Right renal pelvis (tissue), 4 donors: ENCODE results near the gene HNRNPM. TPM values are rescaled to one million over a fixed set of nuclear protein-coding genes. Genes with fewer than 3 reads are reported as not detected.
"Not testable (repeated sequence)": the region's sequence is repeated elsewhere in the genome, so short reads cannot be mapped to it uniquely, and the experiment has no call there.

Experiments used
- DNase-seq, 4 donors: peaks; one replicate each; pipeline ENCODE4 v3.0.0-alpha.2; 2013; ENCODE audit warnings: low read depth in 4 of 4, low spot score in 3 of 4, missing footprints in 1 of 4
- polyA plus RNA-seq, 4 donors: library from polyadenylated mRNA; unstranded; fragments of 120-200 nt; gene quantifications; one replicate each; pipeline ENCODE4 v1.2.1, GENCODE V29; 2013; ENCODE audit not compliant: insufficient read length in 4 of 4

Gene HNRNPM
- polyA plus RNA-seq, 4 donors, result 354 to 435 (median 411) TPM

DNA sequence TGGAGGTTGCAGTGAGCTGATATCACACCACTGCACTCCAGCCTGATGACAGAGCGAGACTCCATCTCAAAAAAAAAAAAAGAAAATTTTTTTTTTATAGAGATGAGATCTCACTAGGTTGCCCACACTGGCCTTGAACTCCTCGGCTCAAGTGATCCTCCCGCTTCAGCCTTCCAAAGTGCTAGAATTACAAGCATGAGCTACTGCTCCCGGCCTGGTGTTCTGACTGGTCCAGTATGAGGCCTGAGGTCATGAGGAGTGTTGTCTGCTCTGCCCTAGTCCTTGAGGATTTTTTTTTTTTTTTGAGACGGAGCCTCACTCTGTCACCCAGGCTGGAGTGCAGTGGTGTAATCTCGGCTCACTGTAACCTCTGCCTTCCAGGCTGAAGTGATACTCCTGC is 19.4 kb upstream of the HNRNPM start:
- DNase-seq, result not testable (repeated sequence)

DNA sequence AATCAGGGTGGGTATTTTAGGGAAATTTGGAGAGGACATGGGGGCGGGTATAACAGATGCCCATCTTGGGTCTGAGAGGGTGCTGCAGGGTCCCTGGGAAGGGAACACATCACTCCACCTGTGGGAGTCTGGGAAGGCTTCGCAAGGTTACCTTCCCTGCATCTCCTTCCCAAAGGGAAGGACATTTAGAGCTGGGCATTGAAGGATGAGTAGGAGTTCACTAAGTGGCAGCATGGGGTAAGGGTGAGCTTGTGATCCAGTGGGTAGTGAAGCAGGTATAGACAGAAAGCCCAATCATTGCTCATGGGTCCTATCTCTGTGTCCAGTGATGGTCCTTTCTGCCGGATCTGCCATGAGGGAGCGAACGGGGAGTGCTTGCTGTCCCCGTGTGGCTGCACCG is 18.5 kb upstream of the HNRNPM start:
- no peak for DNase-seq

DNA sequence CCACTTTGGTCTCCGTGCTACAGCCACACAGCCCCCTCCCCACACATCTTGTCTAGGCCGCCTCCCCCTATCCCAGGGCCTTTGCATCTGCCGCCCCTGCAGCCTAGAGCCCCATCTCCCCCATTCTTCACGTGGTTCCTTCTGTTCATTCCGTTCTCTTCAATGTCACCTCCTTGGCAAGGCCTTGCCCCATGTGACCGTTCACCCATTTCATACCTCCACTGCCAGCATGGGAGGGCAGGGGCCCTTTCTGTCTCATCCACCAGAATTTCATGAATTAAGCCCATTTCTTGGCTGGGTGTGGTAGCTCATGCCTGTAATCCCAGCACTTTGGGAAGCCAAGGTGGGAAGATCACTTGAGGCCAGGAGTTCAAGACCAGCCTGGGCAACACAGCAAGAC is 15.7 kb upstream of the HNRNPM start:
- no peak for DNase-seq

DNA sequence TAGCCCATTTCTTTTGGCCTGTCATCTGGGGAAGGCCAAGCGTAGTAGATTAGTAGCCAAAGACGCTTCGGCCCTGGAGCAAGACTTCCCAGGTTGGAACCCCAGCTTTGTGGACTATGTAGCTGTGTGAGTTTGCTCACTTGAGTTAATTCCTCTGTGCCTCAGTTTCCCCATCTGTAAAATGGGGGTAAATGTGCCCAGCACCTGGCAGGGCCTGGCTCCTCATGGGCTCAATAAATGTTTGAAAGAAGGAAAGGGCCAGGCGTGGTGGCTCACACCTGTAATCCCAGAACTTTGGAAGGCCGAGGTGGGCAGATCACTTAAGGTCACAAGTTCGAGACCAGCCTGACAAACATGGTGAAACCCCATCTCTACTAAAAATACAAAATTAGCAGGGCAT is 14.9 kb upstream of the HNRNPM start:
- DNase-seq, result no peak

DNA sequence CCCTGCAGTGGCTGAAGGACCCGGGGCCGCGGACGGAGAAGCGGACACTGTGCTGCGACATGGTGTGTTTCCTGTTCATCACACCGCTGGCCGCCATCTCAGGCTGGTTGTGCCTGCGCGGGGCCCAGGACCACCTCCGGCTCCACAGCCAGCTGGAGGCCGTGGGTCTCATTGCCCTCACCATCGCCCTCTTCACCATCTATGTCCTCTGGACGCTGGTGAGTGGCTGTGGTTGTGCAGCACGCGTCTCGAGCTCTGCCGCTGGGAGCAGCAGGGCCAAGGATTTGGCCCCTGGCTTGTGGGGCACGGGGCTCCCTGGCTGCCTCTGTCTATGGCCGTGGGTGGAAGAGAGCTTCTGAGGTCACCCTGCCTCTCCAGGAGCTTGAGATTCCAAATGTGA is 14.1 kb upstream of the HNRNPM start:
- no peak for DNase-seq

DNA sequence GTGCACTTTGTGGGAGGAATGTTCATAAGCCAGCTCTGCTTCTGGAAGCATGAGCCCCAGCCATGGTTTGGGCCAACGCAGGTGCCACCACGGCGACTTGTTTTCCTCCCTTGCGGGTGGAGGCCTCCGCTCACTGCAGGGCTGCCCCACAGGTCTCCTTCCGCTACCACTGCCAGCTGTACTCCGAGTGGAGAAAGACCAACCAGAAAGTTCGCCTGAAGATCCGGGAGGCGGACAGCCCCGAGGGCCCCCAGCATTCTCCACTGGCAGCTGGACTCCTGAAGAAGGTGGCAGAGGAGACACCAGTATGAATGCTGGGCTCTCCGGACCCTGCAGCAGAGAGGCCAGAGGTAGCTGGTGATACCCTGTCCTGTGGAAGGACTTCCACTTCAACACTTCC is 6.5 kb upstream of the HNRNPM start:
- no peak for DNase-seq

DNA sequence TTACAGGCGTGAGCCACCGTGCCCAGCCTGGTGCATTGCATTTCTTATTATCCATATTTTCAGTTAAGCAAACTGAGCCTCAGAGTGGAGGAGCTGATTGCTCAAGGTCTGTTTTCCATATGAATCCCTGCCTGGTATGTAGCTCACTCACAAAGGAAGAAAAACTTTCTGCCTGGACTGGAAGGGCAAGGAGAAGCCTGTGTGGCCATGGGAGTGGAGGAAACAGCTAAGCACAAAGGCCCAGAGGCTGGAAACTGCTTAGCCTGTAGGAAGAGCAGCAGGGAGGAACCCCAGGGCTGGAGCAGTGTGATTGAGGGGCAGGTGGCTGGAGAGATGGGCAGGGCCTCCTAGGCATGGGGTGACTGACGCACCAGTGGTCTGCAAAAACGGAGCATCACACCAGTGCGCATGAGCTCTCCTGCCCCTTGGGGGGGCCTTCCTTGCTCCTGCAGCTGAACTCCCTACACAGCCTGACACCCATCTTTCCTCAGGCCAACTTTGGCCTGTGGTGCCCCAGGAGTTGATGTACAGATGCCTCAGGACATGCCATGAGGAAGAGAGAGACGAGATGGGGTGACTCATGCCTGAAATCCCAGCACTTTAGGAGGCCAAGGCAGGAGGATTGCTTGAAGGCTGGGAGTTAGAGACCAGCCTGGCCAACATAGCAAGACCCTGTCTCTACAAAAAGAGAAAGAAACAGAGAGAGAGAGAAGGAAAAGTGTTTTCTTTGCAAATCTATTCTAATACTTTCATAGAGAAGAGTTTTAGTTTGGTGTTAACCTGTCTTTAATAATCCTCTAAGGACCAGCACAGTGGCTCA is 2.8 kb upstream of the HNRNPM start:
- no peak for DNase-seq

DNA sequence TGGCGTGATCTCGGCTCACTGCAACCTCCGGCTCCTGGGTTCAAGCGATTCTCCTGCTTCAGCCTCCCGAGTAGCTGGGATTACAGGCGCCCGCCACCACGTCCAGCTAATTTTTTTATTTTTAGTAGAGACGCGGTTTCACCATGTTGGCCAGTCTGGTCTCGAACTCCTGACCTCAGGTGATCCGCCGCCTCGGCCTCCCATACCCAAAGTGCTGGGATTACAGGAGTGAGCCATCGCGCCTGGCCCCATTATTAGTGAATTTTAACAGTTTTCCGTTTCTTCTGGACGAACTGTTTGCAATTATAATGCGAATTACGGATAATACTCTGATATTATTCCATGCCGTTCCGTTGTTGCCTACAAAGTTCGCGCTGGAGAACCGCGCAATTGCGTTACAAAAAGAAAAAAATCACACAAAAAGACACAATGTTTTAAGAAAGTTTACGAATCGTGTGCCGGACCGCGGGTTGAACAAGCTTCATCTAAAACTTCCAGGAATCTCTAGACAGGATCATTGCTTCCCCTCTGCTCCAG is 567 bp upstream of the HNRNPM start:
- DNase-seq, result not testable (repeated sequence)

DNA sequence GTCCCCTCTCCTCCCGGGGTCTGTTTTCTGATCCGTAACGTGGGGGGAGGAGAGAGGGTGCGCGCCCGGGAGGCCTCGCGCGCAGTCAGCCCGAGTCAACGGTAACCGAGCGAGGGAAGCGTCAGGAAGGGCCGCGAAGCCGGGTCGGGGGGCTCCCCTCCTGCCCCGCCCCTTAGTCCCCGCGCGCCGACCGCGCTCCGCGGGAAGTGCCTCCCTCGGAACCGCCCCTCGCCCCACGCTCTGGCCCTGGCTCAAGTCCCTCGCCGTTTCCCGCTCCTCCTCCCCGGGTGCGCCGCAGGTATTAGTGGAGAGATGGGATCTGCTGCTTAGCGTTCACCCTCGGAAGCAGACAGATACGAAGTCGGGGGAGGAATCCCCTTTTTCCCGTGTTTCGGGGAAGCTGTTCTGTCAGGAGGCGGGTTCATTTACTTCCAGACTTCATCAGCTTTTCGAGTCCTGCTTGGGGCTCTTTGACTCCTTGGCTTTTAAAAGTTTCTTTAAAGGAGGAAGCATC is 770 bp downstream of the HNRNPM start:
- DNase-seq, result no peak

DNA sequence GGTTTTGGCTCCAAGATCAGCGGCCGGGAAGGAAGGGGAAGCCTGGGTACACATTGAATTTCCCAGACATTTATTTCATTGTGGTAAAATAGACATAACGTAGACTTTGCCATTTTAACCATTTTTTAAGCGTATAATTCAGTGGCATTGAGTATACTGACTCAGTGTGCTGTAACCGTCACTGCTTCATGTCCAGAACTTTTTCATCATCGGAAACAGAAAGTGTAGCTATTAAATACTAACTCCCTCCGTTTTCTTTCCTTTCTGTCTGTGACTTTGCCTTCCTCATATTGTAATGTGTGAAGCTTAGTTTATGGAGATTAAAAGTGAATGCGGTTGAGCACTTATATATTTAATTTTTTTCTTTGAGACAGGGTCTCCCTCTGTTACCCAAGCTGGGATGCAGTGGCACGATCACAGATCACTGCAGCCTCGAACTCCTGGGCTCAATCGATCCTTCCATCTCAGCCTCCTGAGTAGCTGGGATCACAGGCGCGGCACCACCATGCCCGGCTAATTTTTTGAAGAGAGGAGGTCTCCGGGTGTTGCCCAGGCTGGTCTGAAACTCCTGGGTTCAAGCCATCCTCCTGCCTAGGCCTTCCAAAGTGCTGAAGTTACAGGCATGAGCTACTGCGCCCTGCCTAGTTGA is 1.4 kb downstream of the HNRNPM start:
- DNase-seq, result no peak

DNA sequence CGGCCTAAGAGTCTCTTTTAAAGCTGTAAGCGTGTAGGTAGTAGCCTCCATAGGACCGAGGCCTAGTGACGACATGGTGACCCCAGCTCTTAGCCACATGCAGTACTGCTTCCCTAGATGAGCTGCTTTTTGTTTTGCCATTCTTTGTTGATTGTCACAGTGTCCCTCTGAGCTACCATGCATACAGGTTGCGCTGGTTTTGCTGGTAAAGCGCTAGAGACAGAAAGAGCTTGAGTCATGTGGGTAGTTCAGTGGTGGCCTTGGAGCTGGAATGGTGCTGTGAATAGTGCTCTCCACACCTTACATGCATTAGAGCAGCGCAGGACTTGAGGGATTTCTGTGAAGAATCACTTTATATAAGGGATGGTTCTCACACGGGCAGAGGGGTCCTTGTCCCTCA is 5.1 kb downstream of the HNRNPM start:
- DNase-seq, result no peak

DNA sequence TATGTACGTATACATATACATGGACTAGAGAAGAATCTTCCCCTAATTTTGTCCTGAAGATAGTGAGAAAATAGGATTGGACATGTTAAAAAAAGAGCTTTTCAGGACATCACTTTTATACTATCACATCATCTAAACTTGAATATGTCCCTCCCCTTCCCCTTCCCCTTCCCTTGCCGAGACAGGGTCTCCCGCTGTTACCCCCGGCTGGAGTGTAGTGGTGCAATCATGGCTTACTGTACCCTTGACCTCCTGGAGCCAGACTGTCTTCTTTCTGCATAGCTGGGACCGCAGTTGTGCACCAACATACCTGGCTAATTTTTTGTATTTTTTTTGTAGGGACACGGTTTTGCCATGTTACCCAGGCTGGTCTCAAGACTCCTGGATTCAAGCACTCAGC is 6.6 kb downstream of the HNRNPM start:
- no peak for DNase-seq

DNA sequence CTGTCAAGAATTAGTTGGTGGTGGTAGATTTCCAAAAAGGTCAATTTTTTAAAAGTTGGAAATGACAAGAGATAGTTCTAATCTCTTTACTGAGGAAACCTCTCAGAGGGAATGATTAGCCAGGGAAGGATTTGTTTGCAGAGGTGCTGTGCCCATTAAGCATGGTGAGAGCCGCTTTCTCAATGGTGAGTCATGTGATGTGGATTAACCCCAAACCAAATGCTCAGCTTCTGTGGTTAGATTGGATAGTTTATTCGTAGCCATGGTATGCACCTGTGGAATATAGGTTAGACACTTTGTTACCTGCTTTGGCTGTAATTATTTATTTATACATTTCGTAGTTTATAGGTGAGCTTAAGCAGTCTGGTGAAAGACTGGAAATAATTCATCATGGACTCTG is 7.1 kb downstream of the HNRNPM start:
- DNase-seq, result no peak

DNA sequence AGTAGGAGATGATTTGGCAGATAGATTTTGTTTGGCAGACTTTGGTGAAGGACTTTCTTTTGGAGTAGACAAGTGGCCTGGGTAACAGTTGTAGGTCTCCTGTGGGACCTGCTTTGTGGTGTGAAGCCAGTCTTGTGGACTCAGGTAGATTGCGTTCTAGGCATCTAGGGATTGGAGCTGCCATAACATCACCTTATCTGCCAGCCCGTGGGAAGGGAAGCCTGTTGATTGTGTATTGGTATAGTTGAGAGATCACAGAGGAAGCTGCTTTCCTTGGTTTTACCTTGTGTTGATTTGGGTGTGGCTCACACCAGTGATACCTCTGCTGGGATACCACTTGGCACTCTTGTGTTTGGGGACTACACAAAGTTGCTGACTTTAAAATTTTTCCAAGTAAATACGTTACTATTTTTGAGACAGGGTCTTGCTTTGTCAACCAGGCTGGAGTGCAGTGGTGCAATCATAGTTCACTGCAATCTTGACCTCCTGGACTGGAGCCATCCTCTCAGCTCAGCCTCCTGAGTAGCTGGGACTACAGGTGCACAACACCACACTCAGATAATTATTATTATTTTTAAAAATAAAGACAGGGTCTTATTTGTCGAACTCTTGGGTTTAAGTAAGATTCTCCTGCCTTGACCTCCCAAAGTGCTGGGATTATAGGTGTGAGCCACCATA is 7.8 kb downstream of the HNRNPM start:
- DNase-seq, result no peak

DNA sequence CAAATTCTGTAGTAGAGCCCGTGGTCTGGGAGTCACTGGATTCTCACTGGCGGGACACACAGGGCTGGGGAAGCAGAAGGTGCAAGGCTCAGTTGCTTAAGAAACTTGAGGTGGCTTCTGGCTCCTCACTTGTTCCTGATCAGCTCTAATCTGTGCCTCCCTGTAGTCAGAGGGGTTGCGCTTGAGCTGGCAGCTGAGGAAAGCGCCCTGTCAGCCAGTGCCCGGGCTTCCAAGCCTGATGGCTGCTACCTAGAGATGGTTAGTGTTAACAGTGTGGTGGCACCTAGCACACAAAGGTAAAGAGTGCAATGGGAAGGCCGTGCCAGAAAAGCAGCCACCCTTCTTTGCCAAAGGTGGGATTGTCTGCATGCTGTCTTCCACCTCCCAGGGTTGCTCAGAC is 8.8 kb downstream of the HNRNPM start:
- no peak for DNase-seq

DNA sequence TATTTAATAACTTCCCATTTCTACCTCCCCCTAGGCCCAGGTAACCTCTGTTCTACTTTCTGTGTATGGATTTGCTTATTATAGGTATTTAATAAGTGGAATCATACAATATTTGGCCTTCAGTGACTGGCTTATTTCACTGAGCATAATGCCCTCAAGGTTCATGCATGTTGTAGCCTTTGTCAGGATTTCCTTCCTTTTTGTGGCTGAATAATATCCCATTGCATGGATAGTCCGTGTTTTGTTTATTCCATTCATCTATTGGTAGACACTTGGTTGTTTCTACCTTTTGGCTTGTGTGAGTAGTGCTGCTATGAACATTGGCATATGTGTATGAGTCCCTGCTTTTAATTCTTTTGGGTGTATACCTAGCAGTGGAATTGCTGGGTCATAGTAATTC is 9.4 kb downstream of the HNRNPM start:
- DNase-seq, result no peak

DNA sequence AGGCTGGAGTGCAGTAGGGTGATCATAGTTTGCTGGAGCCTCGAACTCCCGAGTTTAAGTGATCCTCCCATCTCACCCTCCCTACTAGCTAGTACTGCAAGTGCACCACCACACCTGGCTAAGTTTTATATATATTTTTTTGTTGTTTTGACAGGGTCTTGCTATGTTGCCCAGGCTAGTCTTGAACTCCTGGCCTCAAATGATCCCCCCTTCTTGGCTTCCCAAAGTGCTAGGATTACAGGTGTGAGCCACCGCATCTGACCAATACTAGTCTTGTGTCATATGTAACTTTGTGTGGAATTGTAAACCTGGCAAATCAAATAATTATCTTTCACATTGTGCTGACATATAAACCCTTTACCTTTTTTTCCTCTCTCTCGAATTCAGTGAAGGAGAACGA is 10.2 kb downstream of the HNRNPM start:
- no peak for DNase-seq

DNA sequence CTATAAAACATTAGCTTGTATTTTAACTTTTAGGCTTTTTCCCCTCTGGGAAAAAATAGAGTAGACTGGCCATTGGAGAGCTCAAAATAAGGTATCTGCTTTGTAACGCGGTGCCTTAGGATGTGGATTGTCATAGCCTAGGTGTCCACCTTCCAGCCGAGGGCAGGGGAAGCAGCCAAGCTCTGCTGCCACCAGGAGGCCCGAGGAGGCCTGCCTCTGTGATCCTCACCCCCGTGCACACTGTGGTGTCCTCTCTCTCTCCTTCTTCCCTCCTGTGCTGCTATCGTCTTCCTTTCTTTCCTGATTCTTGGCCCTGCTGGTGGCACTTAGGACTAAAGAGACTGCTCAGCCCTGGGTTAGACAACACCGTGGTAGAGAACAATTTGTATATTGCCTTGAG is 11.3 kb downstream of the HNRNPM start:
- DNase-seq, result no peak

DNA sequence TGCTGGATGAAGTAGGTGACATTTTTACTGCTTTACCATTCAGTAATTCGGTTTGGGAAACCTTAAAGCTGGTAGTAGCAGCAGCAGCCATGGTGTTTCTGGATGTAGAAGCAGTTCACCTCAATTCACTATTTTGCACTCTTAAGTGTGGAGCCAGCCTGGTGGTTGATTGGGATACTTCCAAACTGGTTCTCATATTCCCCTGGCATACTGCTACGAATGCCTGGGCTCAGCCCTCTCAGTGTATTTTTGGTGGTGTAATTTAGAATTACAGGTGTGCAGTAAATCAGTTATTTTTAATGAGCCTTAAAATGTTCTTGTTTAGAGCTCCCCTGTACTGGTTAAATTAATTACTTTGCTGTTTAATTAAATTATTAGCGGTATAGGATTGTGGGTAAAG is 12.4 kb downstream of the HNRNPM start:
- no peak for DNase-seq

DNA sequence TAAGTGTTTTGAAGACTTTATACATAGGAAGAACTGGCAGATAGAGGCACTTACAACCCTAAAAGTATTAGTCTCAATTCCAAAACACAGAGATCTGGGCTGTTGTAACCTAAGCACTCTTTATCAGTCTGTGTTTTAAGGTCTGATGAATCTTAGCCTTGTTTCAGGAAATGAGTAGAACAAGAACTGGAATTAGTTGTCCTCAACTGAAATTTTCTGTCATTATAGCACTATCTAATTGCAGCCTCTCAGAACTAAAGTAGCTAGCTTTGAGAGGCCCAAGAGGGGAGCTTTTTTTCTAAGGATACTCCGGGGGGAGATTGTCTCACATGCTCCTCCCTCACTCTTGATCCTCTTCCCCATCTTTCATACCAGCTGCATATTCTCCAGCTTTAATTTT is 13.1 kb downstream of the HNRNPM start:
- DNase-seq, result no peak

DNA sequence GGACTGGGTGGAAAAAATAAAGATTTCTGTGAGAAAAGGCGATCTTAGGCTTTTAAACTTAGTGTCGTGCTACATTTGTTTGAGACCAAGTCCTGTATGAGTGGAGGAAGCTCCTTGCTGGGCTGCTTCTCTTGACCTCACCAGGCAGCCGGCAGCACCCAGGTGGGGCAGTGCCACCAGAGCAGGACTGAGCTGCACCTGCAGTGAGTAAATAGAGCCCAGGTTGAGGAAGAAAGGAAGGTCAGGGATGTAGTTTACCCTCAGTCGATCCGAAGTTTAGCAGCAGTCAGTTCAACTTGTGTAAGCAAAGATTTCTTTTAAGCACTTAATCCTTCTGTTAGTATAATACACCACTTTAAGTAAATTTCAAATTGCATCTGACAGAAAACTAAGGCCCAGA is 13.6 kb downstream of the HNRNPM start:
- no peak for DNase-seq
